G401.6 (cell line): ENCODE measurements around the gene AXIN2.
"Not testable (repeated sequence)": the region's sequence is repeated elsewhere in the genome, so short reads cannot be mapped to it uniquely, and the experiment has no call there.

Experiments used
- FAIRE-seq: peaks from 2 replicates; lab custom pipeline; 2012; peaks lifted over from hg19 to GRCh38; lab: Jason Lieb, UNC

AXIN2 gene

GRCh38 chr17:65536573-65537342 is 24.7 kb downstream of the AXIN2 start:
- no peak for FAIRE-seq

- FAIRE-seq, result no peak
Measured at GRCh38 chr17:65535777-65536572, 25.5 kb downstream of the AXIN2 start.

- FAIRE-seq, result no peak
Measured at GRCh38 chr17:65533852-65534457, 27.5 kb downstream of the AXIN2 start.

- no peak for FAIRE-seq
Measured at GRCh38 chr17:65533056-65533745, 28.2 kb downstream of the AXIN2 start.

GRCh38 chr17:65532101-65532890 is 29.2 kb downstream of the AXIN2 start:
- no peak for FAIRE-seq

GRCh38 chr17:65531256-65532100 is 30.0 kb downstream of the AXIN2 start:
- FAIRE-seq, result no peak

- no peak for FAIRE-seq
Measured at GRCh38 chr17:65530523-65531255, 30.8 kb downstream of the AXIN2 start.

GRCh38 chr17:65529761-65530522 is 31.5 kb downstream of the AXIN2 start:
- FAIRE-seq, result no peak

- FAIRE-seq, result no peak
Measured at GRCh38 chr17:65529040-65529633, 32.3 kb downstream of the AXIN2 start.

- FAIRE-seq, result no peak
Measured at GRCh38 chr17:65527857-65528591, 33.4 kb downstream of the AXIN2 start.

GRCh38 chr17:65527381-65527780 is 34.1 kb downstream of the AXIN2 start:
- no peak for FAIRE-seq

- not testable (repeated sequence) for FAIRE-seq
Measured at GRCh38 chr17:65526854-65527253, 34.6 kb downstream of the AXIN2 start.

GRCh38 chr17:65523853-65524664 is 37.4 kb downstream of the AXIN2 start:
- FAIRE-seq, result no peak

GRCh38 chr17:65523411-65523810 is 38.0 kb downstream of the AXIN2 start:
- FAIRE-seq, result no peak

GRCh38 chr17:65522751-65523404 is 38.6 kb downstream of the AXIN2 start:
- no peak for FAIRE-seq

GRCh38 chr17:65519462-65519861 is 42.0 kb downstream of the AXIN2 start:
- FAIRE-seq, result no peak

- no peak for FAIRE-seq
Measured at GRCh38 chr17:65518256-65518655, 43.2 kb downstream of the AXIN2 start.
